WTC11 (cell line): ENCODE measurements around the gene ACBD6.

Experiments used
- CREM ChIP-seq: sonication (generic); formaldehyde crosslinking; IDR thresholded peaks from 2 replicates; pipeline ENCODE4 v1.8.1; 2022; ENCODE audit warnings: mild to moderate bottlenecking, missing genetic modification reagents, moderate library complexity
- CTCF ChIP-seq: fragments of 200-600 bp; IDR thresholded peaks from 2 replicates; pipeline ENCODE4 v1.8.0; 2022; ENCODE audit warnings: antibody characterized with exemption
- E2F5 ChIP-seq: sonication (generic); formaldehyde crosslinking; IDR thresholded peaks from 2 replicates; pipeline ENCODE4 v1.8.1; 2022; ENCODE audit warnings: mild to moderate bottlenecking, moderate library complexity, missing genetic modification reagents
- FOXP1 ChIP-seq: sonication (generic); formaldehyde crosslinking; IDR thresholded peaks from 2 replicates; pipeline ENCODE4 v1.8.0; 2022; ENCODE audit warnings: missing genetic modification reagents, mild to moderate bottlenecking, moderate library complexity, borderline replicate concordance
- HMGA2 ChIP-seq: fragments of 250-450 bp; sonication (Bioruptor Pico); IDR thresholded peaks from 2 replicates; pipeline ENCODE4 v1.4.0; 2021; ENCODE audit warnings: mild to moderate bottlenecking, moderate library complexity
- IRF1 ChIP-seq: sonication (generic); formaldehyde crosslinking; IDR thresholded peaks from 2 replicates; pipeline ENCODE4 v1.8.0; 2023; ENCODE audit warnings: missing genetic modification reagents
- MAX ChIP-seq: sonication (generic); formaldehyde crosslinking; IDR thresholded peaks from 2 replicates; pipeline ENCODE4 v1.8.0; 2022; ENCODE audit warnings: mild to moderate bottlenecking, missing genetic modification reagents
- MYBL2 ChIP-seq: sonication (generic); formaldehyde crosslinking; IDR thresholded peaks from 2 replicates; pipeline ENCODE4 v1.8.1; 2023; ENCODE audit warnings: mild to moderate bottlenecking, moderate library complexity, missing genetic modification reagents
- NFYB ChIP-seq: sonication (generic); formaldehyde crosslinking; conservative IDR thresholded peaks from 2 replicates; pipeline ENCODE4 v1.8.0; 2022; ENCODE audit warnings: low read depth, missing genetic modification reagents
- PRRX2 ChIP-seq: fragments of 250-450 bp; sonication (Bioruptor Pico); IDR thresholded peaks from 2 replicates; pipeline ENCODE4 v1.8.0; 2021; ENCODE audit warnings: mild to moderate bottlenecking
- RORB ChIP-seq: fragments of 250-450 bp; sonication (Bioruptor Pico); IDR thresholded peaks from 2 replicates; pipeline ENCODE4 v1.9.0; 2021; ENCODE audit warnings: mild to moderate bottlenecking
- ZNF121 ChIP-seq: sonication (generic); formaldehyde crosslinking; IDR thresholded peaks from 2 replicates; pipeline ENCODE4 v1.8.0; 2023; ENCODE audit warnings: missing genetic modification reagents
- ZNF263 ChIP-seq: sonication (generic); formaldehyde crosslinking; IDR thresholded peaks from 2 replicates; pipeline ENCODE4 v1.8.1; 2022; ENCODE audit warnings: low read depth, mild to moderate bottlenecking, moderate library complexity, missing genetic modification reagents

GRCh38 chr1:180539136-180539535, 36.8 kb upstream of the ACBD6 start:
- TF ChIP-seq CTCF (no peak), RORB (CRISPR knock-in tag) (no peak), CREM (no peak), MAX (CRISPR knock-in tag) (no peak), NFYB (CRISPR knock-in tag) (no peak), PRRX2 (CRISPR knock-in tag) (no peak), FOXP1 (CRISPR knock-in tag) (no peak), HMGA2 (CRISPR knock-in tag) (no peak), ZNF121 (CRISPR knock-in tag) (no peak), ZNF263 (no peak), E2F5 (CRISPR knock-in tag) (no peak), MYBL2 (CRISPR knock-in tag) (no peak), IRF1 (CRISPR knock-in tag) (no peak)
